Measurements from ENCODE around the gene SELL.

Gene SELL

GRCh38 chr1:169650551-169650950 lies 60.9 kb downstream of the SELL start:
- no peak for TF ChIP-seq CTCF (IDR thresholded peaks at IDR 0.05)
- no peak for TF ChIP-seq ZFX (IDR thresholded peaks at IDR 0.05; ENCODE audit: borderline replicate concordance)

GRCh38 chr1:169648709-169649108 lies 62.7 kb downstream of the SELL start:
- no peak overlapping the region for H3K27ac ChIP-seq
- no peak for TF ChIP-seq CTCF (IDR thresholded peaks at IDR 0.05)
- TF ChIP-seq ZFX (IDR thresholded peaks at IDR 0.05; ENCODE audit: borderline replicate concordance), result no peak

More at GRCh38 chr1:169650551-169650950, 60.9 kb downstream of the SELL start:
- H3K27ac ChIP-seq, result no peak overlapping the region

GRCh38 chr1:169648187-169648586 lies 63.2 kb downstream of the SELL start:
- TF ChIP-seq CTCF (IDR thresholded peaks at IDR 0.05) (no peak), ZFX (IDR thresholded peaks at IDR 0.05; ENCODE audit: borderline replicate concordance) (no peak)
- no peak overlapping the region for H3K27ac ChIP-seq

GRCh38 chr1:169647512-169647911 lies 63.9 kb downstream of the SELL start:
- TF ChIP-seq ZFX (IDR thresholded peaks at IDR 0.05; ENCODE audit: borderline replicate concordance), result no peak
- TF ChIP-seq CTCF (IDR thresholded peaks at IDR 0.05), result no peak
- H3K27ac ChIP-seq, result no peak overlapping the region

GRCh38 chr1:169644297-169644696 lies 67.1 kb downstream of the SELL start:
- H3K27ac ChIP-seq, result no peak overlapping the region
- no peak for TF ChIP-seq ZFX (IDR thresholded peaks at IDR 0.05; ENCODE audit: borderline replicate concordance)
- no peak for TF ChIP-seq CTCF (IDR thresholded peaks at IDR 0.05)

All from 22Rv1 (cell line).